HepG2 (cell line): ENCODE data around the gene TSSK2. TPM values are rescaled to one million over a fixed set of nuclear protein-coding genes. Genes with fewer than 3 reads are reported as not detected.

Experiments used
- BORCS8-MEF2B ChIP-seq: sonication (generic); formaldehyde crosslinking; IDR thresholded peaks from 2 replicates; pipeline ENCODE4 v1.8.0; 2022; ENCODE audit warnings: mild to moderate bottlenecking, missing genetic modification reagents
- CTCF ChIP-seq: sonication (generic); formaldehyde crosslinking; IDR thresholded peaks from 2 replicates; pipeline ENCODE4 v1.5.0; 2020; ENCODE audit warnings: mild to moderate bottlenecking, missing genetic modification reagents, moderate library complexity
- DMAP1 ChIP-seq: IDR thresholded peaks from 2 replicates; pipeline ENCODE4 v1.6.1; 2016
- E2F1 ChIP-seq: sonication (generic); formaldehyde crosslinking; IDR thresholded peaks from 2 replicates; pipeline ENCODE4 v1.5.0; 2020; ENCODE audit warnings: missing genetic modification reagents
- ELF3 ChIP-seq: IDR thresholded peaks from 2 replicates; pipeline ENCODE4 v1.6.1; 2016; ENCODE audit warnings: missing genetic modification reagents, missing compliant biosample characterization
- GLMP ChIP-seq: sonication (generic); formaldehyde crosslinking; IDR thresholded peaks from 2 replicates; pipeline ENCODE4 v1.9.0; 2021; ENCODE audit warnings: missing genetic modification reagents, mild to moderate bottlenecking, borderline replicate concordance
- HOXD1 ChIP-seq: sonication (generic); formaldehyde crosslinking; IDR thresholded peaks from 2 replicates; pipeline ENCODE4 v1.5.0; 2020; ENCODE audit warnings: missing genetic modification reagents
- KDM2A ChIP-seq: sonication (generic); formaldehyde crosslinking; IDR thresholded peaks from 2 replicates; pipeline ENCODE4 v1.4.0; 2020; ENCODE audit warnings: low read depth, missing genetic modification reagents, borderline replicate concordance
- MED1 ChIP-seq: sonication (generic); formaldehyde crosslinking; IDR thresholded peaks from 2 replicates; pipeline ENCODE4 v1.4.0; 2020; ENCODE audit warnings: missing genetic modification reagents
- MLLT10 ChIP-seq: sonication (generic); formaldehyde crosslinking; IDR thresholded peaks from 2 replicates; pipeline ENCODE4 v1.4.0; 2020; ENCODE audit warnings: missing genetic modification reagents
- PBX2 ChIP-seq: IDR thresholded peaks from 2 replicates; pipeline ENCODE4 v1.6.1; 2016; ENCODE audit warnings: control low read depth
- PLRG1 ChIP-seq: fragments of 450-650 bp; conservative IDR thresholded peaks from 2 replicates; pipeline ENCODE4 v1.6.1; 2016
- RFX5 ChIP-seq: IDR thresholded peaks from 2 replicates; pipeline ENCODE4 v1.6.1; 2011; ENCODE audit warnings: low read depth, low read length, improper control_type of control experiment
- SKIL ChIP-seq: sonication (generic); formaldehyde crosslinking; IDR thresholded peaks from 2 replicates; pipeline ENCODE4 v1.8.0; 2022; ENCODE audit warnings: missing genetic modification reagents, mild to moderate bottlenecking, moderate library complexity, borderline replicate concordance
- SRY ChIP-seq: sonication (generic); formaldehyde crosslinking; IDR thresholded peaks from 2 replicates; pipeline ENCODE4 v1.8.0; 2022; ENCODE audit warnings: mild to moderate bottlenecking, missing genetic modification reagents
- ZNF337 ChIP-seq: sonication (generic); formaldehyde crosslinking; IDR thresholded peaks from 2 replicates; pipeline ENCODE4 v1.5.1; 2020; ENCODE audit warnings: missing genetic modification reagents, low read depth, mild to moderate bottlenecking, borderline replicate concordance
- ZNF724P ChIP-seq: sonication (generic); formaldehyde crosslinking; IDR thresholded peaks from 2 replicates; pipeline ENCODE4 v1.8.0; 2022; ENCODE audit warnings: missing genetic modification reagents, borderline replicate concordance
- ZSCAN22 ChIP-seq: sonication (generic); formaldehyde crosslinking; IDR thresholded peaks from 2 replicates; pipeline ENCODE4 v1.4.0; 2020; ENCODE audit warnings: mild to moderate bottlenecking, missing genetic modification reagents
- polyA plus RNA-seq, 8 experiments: library from polyadenylated mRNA; depleted of rRNA in 3 of 8; stranded (reverse) in 7 of 8; unstranded in 1 of 8; fragments of >200 nt; fragmentation: Illumina TruSeq in 4 of 8; extraction: Trizol in 4 of 8; gene quantifications; 2 replicates each; pipeline versions ENCODE4 v1.2.1 to v1.2.3, GENCODE V29; 2011 to 2016; ENCODE audit warnings: low read depth in 4 of 8, missing spikeins in 1 of 8, mixed read lengths in 1 of 8; ENCODE audit not compliant: insufficient read depth in 1 of 8
- total RNA-seq, 5 experiments: library from RNA; depleted of rRNA; stranded (reverse); fragments of >200 nt; fragmentation: Illumina TruSeq; extraction: Trizol; gene quantifications; 2 replicates each; pipeline ENCODE4 v1.2.3, GENCODE V29; 2016; ENCODE audit warnings: low read depth in 1 of 5

The TSSK2 gene
- total and polyA plus RNA-seq, 2 of the 13 experiments (the other 11 are each of a cell fraction or from before 2014, with no cell fraction given) = not detected

GRCh38 chr22:19178065-19178656 is 47.1 kb downstream of the TSSK2 start (continued):
- TF ChIP-seq E2F1 (CRISPR knock-in tag) (no peak), MLLT10 (CRISPR knock-in tag) (no peak), CTCF (CRISPR knock-in tag) (no peak), GLMP (no peak), ZNF337 (no peak), SRY (CRISPR knock-in tag) (0 out of 2 replicates have a peak, but pooled peaks have one; percentile 55), HOXD1 (CRISPR knock-in tag) (no peak), KDM2A (CRISPR knock-in tag) (no peak; the same call in none of the 2 replicates), ZNF724P (CRISPR knock-in tag) (no peak), ZSCAN22 (CRISPR knock-in tag) (no peak), BORCS8-MEF2B (CRISPR knock-in tag) (0 out of 2 replicates have a peak, but pooled peaks have one; percentile 6), MED1 (CRISPR knock-in tag) (no peak), PBX2 (CRISPR knock-in tag) (no peak), PLRG1 (no peak), ELF3 (CRISPR knock-in tag) (peak; percentile 55; the same call in 1 of the 2 replicates), RFX5 (no peak), SKIL (CRISPR knock-in tag) (no peak), DMAP1 (CRISPR knock-in tag) (no peak)
